Coronary artery (tissue), 2 donors: ENCODE data around the gene AKR1A1.
"Not testable (repeated sequence)": the region's sequence is repeated elsewhere in the genome, so short reads cannot be mapped to it uniquely, and the experiment has no call there.

Experiments
- DNase-seq: peaks from one replicate; pipeline ENCODE4 v3.0.0-alpha.2; 2017; ENCODE audit warnings: low spot score
- H3K27ac ChIP-seq, 2 donors: fragments of 200-600 bp; sonication (generic); one replicate each; pipeline ENCODE4 v1.5.1; 2016 to 2019
- H3K4me3 ChIP-seq: fragments of 200-600 bp; sonication (generic); 2 replicates; pipeline ENCODE4 v1.5.1; 2016; ENCODE audit warnings: mild to moderate bottlenecking, moderate library complexity
- CTCF ChIP-seq: fragments of 200-600 bp; sonication (generic); IDR thresholded peaks from one replicate; pipeline ENCODE4 v1.5.1; 2019; ENCODE audit warnings: antibody characterized with exemption

Gene AKR1A1

GRCh38 chr1:45510036-45510971, 40.3 kb upstream of the AKR1A1 start:
- Histone ChIP-seq H3K27ac (no peak overlapping the region), H3K4me3 (no peak overlapping the region)
- no peak for DNase-seq
- no peak for TF ChIP-seq CTCF

- H3K4me3 ChIP-seq: no peak overlapping the region
- DNase-seq: no peak
- no peak for TF ChIP-seq CTCF
- no peak overlapping the region for H3K27ac ChIP-seq
These were observed 39.6 kb upstream of the AKR1A1 start for GRCh38 chr1:45510972-45511527.

DNA sequence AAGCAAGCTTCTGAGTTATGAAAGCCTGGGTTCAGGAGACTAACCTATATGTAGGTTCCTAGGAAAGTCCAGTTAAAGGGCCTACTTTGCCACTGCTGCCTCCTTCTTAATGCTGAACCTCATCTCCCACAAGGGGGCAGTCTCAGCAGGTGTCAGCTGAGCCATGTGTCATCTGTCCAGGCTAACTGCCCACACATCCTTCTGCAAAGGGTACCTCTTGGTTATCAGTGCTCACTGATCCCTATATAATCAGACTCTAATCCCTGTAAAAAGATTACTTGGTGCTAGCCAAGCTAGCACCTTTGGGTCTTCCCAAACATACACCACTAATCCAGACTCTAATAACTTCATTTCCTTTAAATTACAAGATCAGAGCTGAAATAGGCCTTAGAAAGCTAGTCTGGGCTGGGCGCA, 38.0 kb upstream of the AKR1A1 start:
- peak; percentile 31 for TF ChIP-seq CTCF
- Histone ChIP-seq H3K4me3 (no peak overlapping the region), H3K27ac (no peak overlapping the region)
- no peak for DNase-seq

DNA sequence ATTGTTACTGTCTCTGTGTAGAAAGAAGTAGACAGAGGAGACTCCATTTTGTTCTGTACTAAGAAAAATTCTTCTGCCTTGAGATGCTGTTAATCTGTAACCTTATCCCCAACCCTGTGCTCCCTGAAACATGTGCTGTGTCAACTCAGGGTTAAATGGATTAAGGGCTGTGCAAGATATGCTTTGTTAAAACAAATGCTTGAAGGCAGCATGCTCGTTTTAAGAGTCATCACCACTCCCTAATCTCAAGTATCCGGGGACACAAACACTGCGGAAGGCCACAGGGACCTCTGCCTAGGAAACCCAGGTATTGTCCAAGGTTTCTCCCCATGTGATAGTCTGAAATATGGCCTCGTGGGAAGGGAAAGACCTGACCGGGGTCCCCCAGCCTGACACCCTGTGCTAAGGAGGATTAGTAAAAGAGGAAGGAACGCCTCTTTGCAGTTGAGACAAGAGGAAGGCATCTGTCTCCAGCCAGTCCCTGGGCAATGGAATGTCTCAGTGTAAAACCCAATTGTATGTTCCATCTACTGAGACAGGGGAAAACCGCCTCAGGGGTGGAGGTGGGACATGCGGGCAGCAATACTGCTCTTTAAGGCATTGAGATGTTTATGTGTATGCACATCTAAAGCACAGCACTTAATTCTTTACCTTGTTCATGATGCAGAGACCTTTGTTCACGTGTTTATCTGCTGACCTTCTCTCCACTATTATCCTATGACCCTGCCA, 36.9 kb upstream of the AKR1A1 start:
- H3K4me3 ChIP-seq, DNase-seq, H3K27ac ChIP-seq: not testable (repeated sequence)

- no peak overlapping the region for H3K27ac ChIP-seq
- DNase-seq: no peak
- H3K4me3 ChIP-seq: no peak overlapping the region
- no peak for TF ChIP-seq CTCF
These were observed 34.6 kb upstream of the AKR1A1 start for GRCh38 chr1:45516036-45516435.

GRCh38 chr1:45516465-45516864, 34.2 kb upstream of the AKR1A1 start:
- Histone ChIP-seq H3K4me3 (no peak overlapping the region), H3K27ac (no peak overlapping the region)
- DNase-seq: no peak
- TF ChIP-seq CTCF: no peak

DNA sequence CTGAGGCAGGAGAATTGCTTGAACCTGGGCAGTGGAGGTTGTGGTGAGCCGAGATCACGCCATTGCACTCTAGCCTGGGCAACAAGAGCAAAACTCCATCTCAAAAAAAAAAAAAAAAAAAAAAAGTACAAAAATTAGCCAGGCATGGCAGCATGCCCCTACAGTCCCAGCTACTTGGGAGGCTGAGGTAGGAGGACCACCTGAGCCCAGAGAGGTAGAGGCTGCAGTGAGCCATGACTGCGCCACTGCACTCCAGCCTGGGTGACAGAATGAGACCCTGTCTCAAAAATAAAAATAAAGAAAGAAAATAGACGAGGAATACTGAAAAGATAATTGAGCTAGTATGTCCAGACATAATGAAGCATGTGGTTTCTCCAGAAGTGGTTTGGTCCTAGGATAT, 32.3 kb upstream of the AKR1A1 start:
- not testable (repeated sequence) for H3K27ac ChIP-seq, H3K4me3 ChIP-seq, DNase-seq
